Stimulated activated CD4-positive, alpha-beta T cell treated with anti-CD3 and anti-CD28 coated beads, TNF-alpha, amount 100 ng/mL, for 48 hours (primary cell): ENCODE measurements around the gene JMJD7.
A peak's percentile ranks its signal among the peaks of the same experiment; 100 is the strongest.

Source experiments
- DNase-seq, 3 donors: peaks; one replicate each; pipeline ENCODE4 v3.0.0-alpha.2; 2020; ENCODE audit warnings: low read depth in 3 of 3

JMJD7 gene

GRCh38 chr15:41827880-41828806 lies at the start of gene JMJD7:
JMJD7 (plus strand) TSS chr15:41828092; CDS start chr15:41828125, 33 bp downstream.
- DNase-seq = peak; percentile 85 to 99 (median 96)

DNA sequence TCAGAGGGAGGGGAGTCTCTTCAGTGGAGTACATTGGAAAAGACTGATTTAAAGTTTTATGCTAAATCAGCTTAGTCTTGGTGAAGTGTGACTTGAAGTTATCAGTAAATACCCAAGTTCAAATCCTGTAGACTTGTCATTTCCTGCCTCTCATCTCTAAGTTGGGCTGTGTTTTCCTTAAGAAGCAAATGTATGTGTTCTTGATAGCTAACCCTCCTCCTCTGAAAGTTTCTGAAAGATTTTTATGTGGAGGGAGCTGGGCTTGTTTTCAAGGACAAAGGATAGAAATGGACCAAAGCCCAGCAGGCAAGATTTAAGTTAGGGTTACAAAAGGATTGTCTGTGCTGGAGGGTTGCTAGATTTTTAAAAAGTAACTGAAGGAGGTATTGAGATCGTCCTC lies 49.4 kb upstream of the JMJD7 start:
- DNase-seq = no peak

- DNase-seq = no peak
Measured at GRCh38 chr15:41779662-41780157, 48.2 kb upstream of the JMJD7 start.

DNA sequence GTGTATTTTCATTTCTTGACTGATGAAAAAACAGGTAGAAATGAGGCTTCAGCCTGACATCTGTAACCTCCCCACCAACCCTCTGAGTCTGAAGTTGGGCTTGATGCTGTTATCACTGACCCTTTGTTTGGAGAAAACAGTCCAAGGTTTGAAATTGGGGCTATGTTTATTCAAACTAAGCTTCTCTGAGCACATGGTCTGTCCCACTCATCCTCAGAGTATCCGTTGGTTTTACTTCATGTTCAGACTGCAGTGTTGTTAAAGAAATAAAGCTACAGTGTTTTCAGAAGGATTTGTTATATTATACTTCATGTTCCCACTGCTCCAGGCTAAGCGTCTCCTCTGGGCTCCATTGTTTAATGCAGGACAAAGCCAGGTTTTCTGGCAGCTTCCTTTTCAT lies 47.6 kb upstream of the JMJD7 start:
- no peak for DNase-seq

DNA sequence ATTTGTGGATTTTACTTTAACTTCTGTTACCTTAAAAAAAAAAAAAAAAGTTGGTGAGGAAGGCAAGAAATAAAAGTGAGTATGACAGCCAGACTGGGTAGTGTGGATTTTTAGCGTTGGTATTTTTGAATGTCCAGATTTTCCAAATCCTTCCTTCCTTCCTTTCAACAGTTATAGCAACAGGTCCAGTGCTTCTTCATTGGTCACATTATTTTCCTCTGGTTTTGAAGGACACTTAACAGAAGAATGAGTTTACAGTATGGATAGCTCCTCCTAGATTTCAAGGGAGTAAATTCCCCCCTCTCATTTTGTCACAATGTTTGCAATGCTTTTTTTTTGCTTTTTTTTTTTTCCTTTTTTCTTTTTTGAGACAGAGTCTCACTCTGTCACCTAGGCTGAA lies 47.2 kb upstream of the JMJD7 start:
- no peak for DNase-seq

GRCh38 chr15:41782371-41783282 lies 45.3 kb upstream of the JMJD7 start:
- no peak for DNase-seq

- no peak for DNase-seq
Measured at GRCh38 chr15:41783296-41783695, 44.6 kb upstream of the JMJD7 start.

GRCh38 chr15:41788262-41788661 lies 39.6 kb upstream of the JMJD7 start:
- DNase-seq = no peak

DNA sequence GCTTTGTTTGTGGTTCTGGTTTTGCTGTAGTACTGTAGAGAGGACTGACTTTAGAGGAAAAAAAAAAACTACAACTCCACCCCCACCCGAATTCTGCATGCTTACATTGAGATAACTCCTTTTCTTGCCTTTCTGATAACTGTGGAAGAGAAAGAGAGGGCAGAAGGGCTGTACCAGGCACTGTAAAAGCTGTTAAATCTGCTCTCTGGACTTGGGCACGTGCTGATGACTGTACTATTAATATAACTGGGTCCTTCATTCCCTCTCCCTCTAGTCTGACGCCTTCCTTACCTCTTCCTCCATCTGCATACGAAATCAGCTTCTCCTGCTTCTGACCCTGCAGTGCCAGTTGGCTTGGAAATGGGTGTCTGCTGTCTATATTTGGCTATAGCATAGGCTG lies 38.7 kb upstream of the JMJD7 start:
- DNase-seq = no peak

- DNase-seq = no peak
Measured at GRCh38 chr15:41789662-41790061, 38.2 kb upstream of the JMJD7 start.

- no peak for DNase-seq
Measured at GRCh38 chr15:41790169-41790568, 37.7 kb upstream of the JMJD7 start.

DNA sequence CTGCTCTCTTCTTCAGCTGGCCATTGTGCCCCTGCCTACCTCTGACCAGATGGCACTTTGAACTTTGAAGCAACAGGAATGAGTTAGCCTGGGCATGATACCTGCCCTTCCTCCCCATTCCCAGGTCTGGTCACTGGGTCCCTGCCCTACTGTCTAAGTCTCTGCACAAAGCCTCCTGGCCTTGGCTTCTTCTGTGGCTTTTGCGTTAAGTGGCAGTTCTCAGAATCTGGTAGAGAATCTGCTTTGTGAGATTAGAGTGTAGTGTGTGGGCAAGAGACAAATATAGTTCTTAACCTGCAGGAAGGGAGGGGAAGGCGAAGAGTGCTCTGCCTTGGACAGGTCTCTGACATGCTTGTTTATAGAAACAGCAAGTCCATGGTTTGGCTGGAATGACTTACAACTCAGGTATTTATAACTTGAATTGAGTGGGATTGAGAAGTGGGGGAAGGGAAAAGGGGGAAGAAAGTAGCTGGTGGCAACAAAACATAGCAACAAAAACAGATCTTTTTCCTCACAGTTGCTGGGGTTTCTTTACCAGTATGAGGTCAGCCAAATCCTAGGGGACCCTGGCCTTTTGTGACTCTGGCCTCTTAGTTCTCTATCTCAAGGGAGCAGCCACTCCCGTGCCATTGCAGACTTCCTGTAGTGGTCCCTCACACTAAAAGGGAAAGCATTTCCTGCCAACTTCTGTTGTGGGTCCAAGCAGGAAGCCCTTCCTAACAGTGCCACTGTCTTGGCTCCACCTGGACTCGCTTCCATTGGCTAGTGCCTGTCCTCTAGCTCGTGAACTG lies 36.9 kb upstream of the JMJD7 start:
- DNase-seq = no peak

- DNase-seq = no peak
Measured at GRCh38 chr15:41791547-41791937, 36.4 kb upstream of the JMJD7 start.

DNA sequence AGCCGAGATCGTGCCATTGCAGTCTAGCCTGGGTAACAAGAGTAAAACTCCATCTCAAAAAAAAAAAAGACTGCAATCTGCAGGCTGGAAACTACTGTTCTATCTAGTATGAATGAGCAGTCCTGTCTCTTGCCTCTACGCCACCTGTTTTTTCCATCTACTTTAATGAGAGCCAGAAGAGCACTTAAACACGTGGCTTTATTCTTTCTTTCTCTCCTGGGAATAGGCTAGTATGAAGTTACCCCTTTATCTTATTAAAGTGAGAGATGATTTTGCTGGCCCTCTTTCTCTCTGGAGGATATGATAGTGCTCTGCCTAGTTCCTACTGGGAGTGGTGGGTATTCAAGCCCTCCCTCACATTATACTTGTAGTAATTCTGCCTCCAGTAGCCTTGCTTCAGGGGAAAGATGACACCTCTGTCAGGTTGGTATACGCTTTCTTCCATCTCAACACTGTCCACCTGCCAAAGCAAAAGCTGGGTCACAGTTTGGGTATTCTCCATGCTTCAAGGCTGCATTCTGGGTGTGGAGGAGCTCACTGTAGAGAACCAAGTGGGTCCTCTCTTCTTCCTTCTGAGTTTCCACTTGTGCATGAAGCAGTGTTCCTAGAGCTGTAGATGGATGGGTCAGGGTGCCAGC lies 35.8 kb upstream of the JMJD7 start:
- no peak for DNase-seq

- no peak for DNase-seq
Measured at GRCh38 chr15:41794081-41794480, 33.8 kb upstream of the JMJD7 start.

DNA sequence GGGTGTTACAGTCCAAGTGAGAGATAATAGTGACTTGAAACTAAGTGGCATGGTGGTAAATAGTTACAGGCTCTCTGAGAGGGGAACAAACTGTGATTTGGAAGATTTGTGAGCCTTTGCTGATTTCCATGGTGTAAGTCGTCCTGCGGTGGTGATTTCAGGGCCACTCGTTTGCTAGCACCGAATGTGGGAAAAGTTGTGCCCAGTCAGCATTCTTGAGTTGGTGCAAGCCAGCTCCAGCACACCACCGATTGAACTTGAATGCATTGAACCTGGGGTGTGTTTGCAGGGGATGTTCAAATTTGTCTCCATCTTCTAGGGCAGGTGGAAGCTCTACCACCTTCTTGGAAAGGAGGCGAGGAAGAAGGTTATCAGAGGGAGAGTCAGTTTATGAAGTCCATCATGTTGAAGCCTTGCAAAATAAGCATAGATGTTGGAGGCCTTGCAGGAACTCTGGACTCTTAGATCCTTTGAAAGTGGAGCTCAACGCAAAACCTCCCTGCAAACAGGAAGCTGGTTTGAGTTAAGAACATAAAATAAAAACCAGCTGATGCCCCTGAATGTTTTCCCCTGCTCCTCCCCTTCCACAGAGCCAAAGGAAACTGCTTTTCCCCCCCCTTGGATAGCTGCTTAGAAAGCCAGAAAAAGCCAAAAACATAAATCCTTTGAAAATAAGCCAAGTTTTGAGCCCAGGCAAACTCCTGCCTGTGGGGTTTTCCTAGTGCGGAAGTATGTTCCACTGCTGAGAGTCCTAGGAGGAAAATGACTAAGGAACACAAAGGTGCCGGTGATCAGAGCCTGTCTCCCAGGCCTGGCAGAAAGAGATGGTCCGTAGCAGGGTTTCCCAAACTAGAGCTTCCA lies 31.7 kb upstream of the JMJD7 start:
- no peak for DNase-seq

GRCh38 chr15:41797201-41797944 lies 30.5 kb upstream of the JMJD7 start:
- no peak for DNase-seq

GRCh38 chr15:41798607-41799487 lies 29.0 kb upstream of the JMJD7 start:
- DNase-seq = no peak

- no peak for DNase-seq
Measured at GRCh38 chr15:41799488-41799805, 28.4 kb upstream of the JMJD7 start.
